ENCODE measurements around the gene SLC22A1. TPM values are rescaled to one million over a fixed set of nuclear protein-coding genes. Genes with fewer than 3 reads are reported as not detected.

Gene SLC22A1
- total RNA-seq, 4 donors from 2014 or later: 0.35 to 0.67 (median 0.58) TPM; not detected in 1

DNA sequence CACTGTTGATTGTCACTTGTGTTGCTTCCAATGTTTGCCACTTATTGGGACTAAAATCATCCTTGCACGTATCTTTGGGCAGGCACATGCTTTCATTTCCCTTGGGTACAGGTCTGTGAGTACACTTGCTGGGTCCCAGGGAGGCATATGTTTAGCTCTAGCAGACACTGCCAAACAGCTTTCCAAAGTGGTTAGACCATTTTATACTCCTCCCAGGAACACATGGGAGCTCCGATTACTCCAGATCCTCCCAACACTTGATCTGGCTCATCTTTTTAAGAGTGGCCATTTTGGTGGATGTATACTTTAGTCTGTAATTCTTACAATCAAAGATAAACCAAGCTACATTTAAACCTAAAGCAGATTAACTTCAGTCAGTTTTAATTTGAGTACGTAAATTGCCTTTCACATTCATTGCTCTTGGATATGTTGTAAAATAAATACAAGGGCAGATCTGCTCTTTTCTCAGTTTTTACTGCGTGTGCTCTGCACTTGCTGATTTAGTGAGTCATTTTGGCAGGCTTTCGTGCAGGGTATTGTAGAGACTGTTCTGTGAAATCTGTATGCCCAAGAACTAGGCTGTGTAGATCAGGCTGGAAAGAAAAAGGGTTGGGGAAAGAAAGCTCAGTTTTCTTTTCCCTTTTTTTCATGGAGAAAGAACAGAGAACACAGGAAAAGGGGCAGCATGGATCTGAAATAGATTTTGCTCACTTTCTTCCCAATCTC lies 19.5 kb downstream of the SLC22A1 start:
- H3K27me3 ChIP-seq: no peaks in the 10 kb centered on the region
- 20 to 26% methylated on average over 4 to 5 of the region's 5 CpGs for WGBS, 2 donors (ENCODE audit: low coverage in 1 of 2)
- H3K4me1 ChIP-seq: peaks cover 2 to 48% (median 4%) of the 10 kb centered on the region in 3 donors
- peak; percentile 45 for ATAC-seq
- peak overlapping the region; percentile 76 to 81 (median 78) for H3K27ac ChIP-seq
- H3K9me3 ChIP-seq: no peaks in the 10 kb centered on the region
- H3K4me3 ChIP-seq: no peak overlapping the region
- TF ChIP-seq, protein P1, sequence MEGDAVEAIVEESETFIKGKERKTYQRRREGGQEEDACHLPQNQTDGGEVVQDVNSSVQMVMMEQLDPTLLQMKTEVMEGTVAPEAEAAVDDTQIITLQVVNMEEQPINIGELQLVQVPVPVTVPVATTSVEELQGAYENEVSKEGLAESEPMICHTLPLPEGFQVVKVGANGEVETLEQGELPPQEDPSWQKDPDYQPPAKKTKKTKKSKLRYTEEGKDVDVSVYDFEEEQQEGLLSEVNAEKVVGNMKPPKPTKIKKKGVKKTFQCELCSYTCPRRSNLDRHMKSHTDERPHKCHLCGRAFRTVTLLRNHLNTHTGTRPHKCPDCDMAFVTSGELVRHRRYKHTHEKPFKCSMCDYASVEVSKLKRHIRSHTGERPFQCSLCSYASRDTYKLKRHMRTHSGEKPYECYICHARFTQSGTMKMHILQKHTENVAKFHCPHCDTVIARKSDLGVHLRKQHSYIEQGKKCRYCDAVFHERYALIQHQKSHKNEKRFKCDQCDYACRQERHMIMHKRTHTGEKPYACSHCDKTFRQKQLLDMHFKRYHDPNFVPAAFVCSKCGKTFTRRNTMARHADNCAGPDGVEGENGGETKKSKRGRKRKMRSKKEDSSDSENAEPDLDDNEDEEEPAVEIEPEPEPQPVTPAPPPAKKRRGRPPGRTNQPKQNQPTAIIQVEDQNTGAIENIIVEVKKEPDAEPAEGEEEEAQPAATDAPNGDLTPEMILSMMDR (IDR thresholded peaks at IDR 0.05): no peak
- TF ChIP-seq POLR2A (IDR thresholded peaks at IDR 0.05) (no peak), EP300 (IDR thresholded peaks at IDR 0.05) (no peak), POLR2AphosphoS5 (IDR thresholded peaks at IDR 0.05) (no peak)
- no peaks in the 10 kb centered on the region for H3K36me3 ChIP-seq

GRCh38 chr6:160142115-160142715 lies 20.6 kb downstream of the SLC22A1 start:
- no peaks in the 10 kb centered on the region for H3K27me3 ChIP-seq
- ATAC-seq: no peak
- TF ChIP-seq POLR2A (IDR thresholded peaks at IDR 0.05) (no peak), EP300 (IDR thresholded peaks at IDR 0.05) (no peak), POLR2AphosphoS5 (IDR thresholded peaks at IDR 0.05) (no peak)
- peaks cover 4 to 58% (median 5%) of the 10 kb centered on the region in 3 donors for H3K4me1 ChIP-seq
- H3K36me3 ChIP-seq: no peaks in the 10 kb centered on the region
- no peak overlapping the region for H3K4me3 ChIP-seq
- peak overlapping the region; percentile 76 to 81 (median 78) for H3K27ac ChIP-seq
- 86% methylated on average over 6 of the region's 8 CpGs; no CpG with 5 or more reads in 1 of the 2 donors for WGBS, 2 donors (ENCODE audit: low coverage in 1 of 2)
- H3K9me3 ChIP-seq: no peaks in the 10 kb centered on the region

DNA sequence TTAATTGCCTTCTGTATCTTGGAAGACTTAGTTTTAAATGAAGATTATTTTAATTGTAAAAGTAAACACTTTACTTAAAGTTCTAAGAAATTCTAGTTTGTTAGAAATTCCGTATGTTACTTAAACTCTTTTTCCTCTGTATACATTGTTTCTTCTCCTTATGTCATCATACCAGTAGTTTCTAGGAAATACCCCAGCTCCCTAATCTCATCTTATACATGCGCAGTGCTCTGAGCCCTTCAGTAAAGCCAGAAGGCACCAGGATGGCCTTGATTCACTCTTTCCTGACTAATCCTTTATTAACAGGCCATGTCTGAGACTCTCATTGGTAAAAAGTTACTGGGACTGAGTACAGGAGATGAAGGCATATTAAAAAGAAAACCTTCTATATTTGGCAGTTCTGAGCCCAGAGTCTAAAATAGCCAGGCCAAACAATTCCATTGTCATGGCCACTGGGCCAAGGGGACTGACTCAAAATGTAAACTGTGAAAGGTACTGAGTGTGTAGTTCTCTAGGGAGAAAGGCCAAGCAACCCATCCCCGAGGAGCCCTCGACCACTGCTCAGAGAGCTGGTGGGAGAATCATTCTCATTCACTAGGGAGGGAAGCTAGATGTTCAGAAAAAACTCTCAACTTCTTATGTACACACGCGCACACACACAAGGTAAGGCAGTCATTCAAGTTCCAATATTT lies 25.0 kb downstream of the SLC22A1 start:
- Histone ChIP-seq H3K36me3 (no peaks in the 10 kb centered on the region), H3K4me3 (no peak overlapping the region), H3K27me3 (no peaks in the 10 kb centered on the region), H3K4me1 (peaks cover 0 to 32% (median 8%) of the 10 kb centered on the region in 3 donors), H3K27ac (peak overlapping the region; percentile 73 to 79 (median 78)), H3K9me3 (no peaks in the 10 kb centered on the region)
- 24 to 60% methylated on average over 6 of the region's 6 CpGs for WGBS, 2 donors (ENCODE audit: low coverage in 1 of 2)
- peak; percentile 34 for ATAC-seq
- TF ChIP-seq POLR2AphosphoS5 (IDR thresholded peaks at IDR 0.05) (no peak), POLR2A (IDR thresholded peaks at IDR 0.05) (no peak), EP300 (IDR thresholded peaks at IDR 0.05) (no peak)
- TF ChIP-seq, protein P1 (IDR thresholded peaks at IDR 0.05): no peak

DNA sequence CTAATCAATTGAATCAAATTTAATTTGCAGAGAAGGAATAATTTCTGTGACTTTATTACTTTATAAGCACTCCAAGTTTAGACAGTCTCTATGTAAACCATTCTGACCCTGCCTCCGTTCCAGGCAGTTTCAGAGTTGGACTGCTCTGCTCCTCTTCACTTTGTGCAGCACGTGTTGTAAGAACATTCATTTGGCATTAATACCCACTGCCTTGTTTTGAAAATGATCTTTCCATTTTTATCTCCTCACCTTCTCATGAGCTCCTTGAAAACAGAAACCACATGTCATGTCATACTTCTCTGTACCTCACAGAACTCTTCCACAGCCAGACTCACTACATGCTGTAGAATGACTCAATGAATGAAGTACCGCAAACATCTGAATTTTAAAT lies 25.5 kb downstream of the SLC22A1 start:
- TF ChIP-seq POLR2A (IDR thresholded peaks at IDR 0.05): no peak
- TF ChIP-seq, protein P1 (IDR thresholded peaks at IDR 0.05): no peak
- no peak for TF ChIP-seq EP300 (IDR thresholded peaks at IDR 0.05)
- TF ChIP-seq POLR2AphosphoS5 (IDR thresholded peaks at IDR 0.05): no peak
- peak; percentile 58 for ATAC-seq
- Histone ChIP-seq H3K36me3 (no peaks in the 10 kb centered on the region), H3K9me3 (no peaks in the 10 kb centered on the region), H3K27me3 (no peaks in the 10 kb centered on the region), H3K4me1 (peaks cover 0 to 27% (median 8%) of the 10 kb centered on the region in 3 donors), H3K4me3 (no peak overlapping the region), H3K27ac (peak overlapping the region; percentile 73 to 79 (median 78))
- 23 to 42% methylated on average over 3 of the region's 3 CpGs for WGBS, 2 donors (ENCODE audit: low coverage in 1 of 2)

GRCh38 chr6:160154471-160154870 lies 32.9 kb downstream of the SLC22A1 start:
- TF ChIP-seq EP300 (IDR thresholded peaks at IDR 0.05) (no peak), POLR2AphosphoS5 (IDR thresholded peaks at IDR 0.05) (no peak), POLR2A (IDR thresholded peaks at IDR 0.05) (no peak)
- TF ChIP-seq, protein P1 (IDR thresholded peaks at IDR 0.05): no peak
- Histone ChIP-seq H3K36me3 (no peaks in the 10 kb centered on the region), H3K4me3 (no peak overlapping the region), H3K27me3 (no peaks in the 10 kb centered on the region), H3K27ac (no peak overlapping the region), H3K9me3 (no peaks in the 10 kb centered on the region), H3K4me1 (peaks cover 0 to 8% (median 0%) of the 10 kb centered on the region in 3 donors)
- WGBS, 2 donors (ENCODE audit: low coverage in 1 of 2): 100% methylated on average over 2 of the region's 3 CpGs; no CpG with 5 or more reads in 1 of the 2 donors
- ATAC-seq: no peak

Measured in gastroesophageal sphincter (tissue), 4 donors.